GM12873 (cell line): ENCODE results near the gene CCDC91.

Experiments used
- CTCF ChIP-seq: IDR thresholded peaks from 2 replicates; pipeline ENCODE4 v1.5.1; 2012; ENCODE audit warnings: low read depth, mild to moderate bottlenecking, moderate library complexity, low read length, control low read depth; ENCODE audit not compliant: insufficient read depth; ENCODE audit errors: missing control alignments

The CCDC91 gene

GRCh38 chr12:28190321-28191050, at the start of gene CCDC91:
Gene CCDC91, plus strand, starts transcription at chr12:28190456. Its CDS starts 66,760 bp downstream, at chr12:28257216.
- no peak for TF ChIP-seq CTCF

- TF ChIP-seq CTCF = no peak
Observed at GRCh38 chr12:28144059-28144458, 46.2 kb upstream of the CCDC91 start.

GRCh38 chr12:28144532-28144931, 45.7 kb upstream of the CCDC91 start:
- no peak for TF ChIP-seq CTCF

- no peak for TF ChIP-seq CTCF
Observed at GRCh38 chr12:28145216-28145615, 45.0 kb upstream of the CCDC91 start.

DNA sequence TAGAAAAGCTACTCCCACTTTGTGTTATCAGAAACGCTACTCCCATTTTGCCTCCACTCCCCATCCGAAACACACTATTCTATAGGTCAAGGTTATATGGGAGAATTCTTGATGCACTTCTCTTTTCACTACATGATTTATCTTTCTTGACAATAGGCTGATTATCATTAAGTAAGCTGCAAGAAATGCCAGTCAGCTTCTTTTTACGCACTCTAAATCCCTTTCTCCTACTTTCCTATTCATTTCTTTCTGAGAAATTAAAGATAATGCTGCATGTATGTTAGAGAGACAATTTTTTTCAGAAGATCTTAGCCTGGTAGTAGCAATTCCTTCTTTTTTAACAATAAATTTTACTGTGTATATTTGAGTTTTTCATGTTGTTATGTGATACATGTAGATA, 41.0 kb upstream of the CCDC91 start:
- TF ChIP-seq CTCF = no peak

DNA sequence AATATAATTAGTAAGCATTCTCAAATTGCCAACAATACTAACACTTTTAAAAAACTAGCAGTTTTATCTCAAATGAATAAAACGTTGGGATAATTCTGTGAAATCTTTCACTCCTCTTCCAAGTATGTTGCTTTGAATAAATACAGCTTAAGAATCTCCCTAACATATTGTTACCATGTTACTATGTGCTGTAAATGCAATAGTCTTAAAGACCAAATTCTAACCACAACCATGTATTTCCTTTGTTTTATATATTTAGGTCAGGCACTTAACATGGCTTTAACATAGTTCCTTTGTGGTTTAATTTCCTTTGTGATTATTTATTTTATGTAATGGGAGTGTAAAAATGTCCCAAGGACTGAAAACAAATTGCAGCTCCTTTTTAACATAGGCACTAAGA, 33.9 kb upstream of the CCDC91 start:
- TF ChIP-seq CTCF = no peak

DNA sequence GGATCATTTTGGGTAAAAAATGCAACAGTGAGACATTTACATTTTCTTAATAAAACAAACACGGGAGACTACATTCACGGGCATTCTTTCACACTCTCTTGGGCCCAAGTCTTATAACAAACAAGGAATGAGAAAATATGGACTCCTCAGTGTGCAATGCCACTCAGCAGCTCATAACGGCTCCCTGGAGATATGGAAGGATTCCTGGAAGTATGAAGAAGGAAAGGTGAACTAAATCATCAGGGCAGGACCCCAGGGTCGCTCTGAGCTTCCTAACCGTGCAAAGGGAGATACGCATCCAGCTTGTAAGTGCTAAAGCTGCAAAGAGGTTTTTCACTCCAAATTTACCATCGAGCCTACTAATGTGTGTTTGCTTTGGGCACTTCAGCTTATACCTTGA, 33.5 kb upstream of the CCDC91 start:
- TF ChIP-seq CTCF = no peak
